HepG2 (cell line): ENCODE measurements around the gene CKS1B. TPM values are rescaled to one million over a fixed set of nuclear protein-coding genes. Genes with fewer than 3 reads are reported as not detected.

Source experiments
- AGO2 ChIP-seq: fragments of 200-400 bp; formaldehyde crosslinking; optimal IDR thresholded peaks from 2 replicates; pipeline ENCODE3; 2017; ENCODE audit warnings: mild to moderate bottlenecking, low read depth, low read length, moderate library complexity
- AHR ChIP-seq: IDR thresholded peaks from 2 replicates; pipeline ENCODE4 v1.6.1; 2018; ENCODE audit warnings: missing genetic modification reagents, missing compliant biosample characterization
- CENPX ChIP-seq: sonication (generic); formaldehyde crosslinking; IDR thresholded peaks from 2 replicates; pipeline ENCODE4 v1.9.0; 2021; ENCODE audit warnings: mild to moderate bottlenecking, missing genetic modification reagents, moderate library complexity
- HMG20B ChIP-seq: conservative IDR thresholded peaks from 2 replicates; pipeline ENCODE4 v1.6.1; 2016; ENCODE audit warnings: missing genetic modification reagents, missing compliant biosample characterization
- KDM2A ChIP-seq: sonication (generic); formaldehyde crosslinking; IDR thresholded peaks from 2 replicates; pipeline ENCODE4 v1.4.0; 2020; ENCODE audit warnings: low read depth, missing genetic modification reagents, borderline replicate concordance
- KDM4B ChIP-seq: sonication (generic); formaldehyde crosslinking; IDR thresholded peaks from 2 replicates; pipeline ENCODE4 v1.4.0; 2020; ENCODE audit warnings: missing genetic modification reagents
- MYNN ChIP-seq: sonication (generic); formaldehyde crosslinking; IDR thresholded peaks from 2 replicates; pipeline ENCODE4 v1.4.0; 2020; ENCODE audit warnings: mild to moderate bottlenecking, low read depth, missing genetic modification reagents
- MZF1 ChIP-seq: sonication (generic); formaldehyde crosslinking; IDR thresholded peaks from 2 replicates; pipeline ENCODE4 v1.8.1; 2023; ENCODE audit warnings: mild to moderate bottlenecking, missing genetic modification reagents, borderline replicate concordance
- NFE2L2 ChIP-seq: fragments of 150-350 bp; IDR thresholded peaks from 2 replicates; pipeline ENCODE4 v1.6.1; 2014; ENCODE audit warnings: low read length
- PATZ1 ChIP-seq: sonication (generic); formaldehyde crosslinking; IDR thresholded peaks from 2 replicates; pipeline ENCODE4 v1.4.0; 2020; ENCODE audit warnings: missing genetic modification reagents
- POLR2A ChIP-seq, 2 experiments: IDR thresholded peaks; 2 replicates each; pipeline ENCODE4 v1.6.1; 2011; ENCODE audit warnings: low read depth in 2 of 2, low read length in 2 of 2, mild to moderate bottlenecking in 1 of 2, moderate library complexity in 1 of 2; ENCODE audit not compliant: insufficient read depth in 1 of 2
- REL ChIP-seq: sonication (generic); formaldehyde crosslinking; conservative IDR thresholded peaks from 2 replicates; pipeline ENCODE4 v1.8.0; 2022; ENCODE audit warnings: mild to moderate bottlenecking, missing genetic modification reagents, moderate library complexity
- SETDB1 ChIP-seq: sonication (generic); formaldehyde crosslinking; IDR thresholded peaks from 2 replicates; pipeline ENCODE4 v1.5.1; 2020; ENCODE audit warnings: missing genetic modification reagents, mild to moderate bottlenecking, borderline replicate concordance
- SNAI1 ChIP-seq: sonication (generic); formaldehyde crosslinking; IDR thresholded peaks from 2 replicates; pipeline ENCODE4 v1.5.0; 2020; ENCODE audit warnings: mild to moderate bottlenecking, missing genetic modification reagents, borderline replicate concordance
- TCF7L2 ChIP-seq: IDR thresholded peaks from 2 replicates; pipeline ENCODE4 v1.6.1; 2011; ENCODE audit warnings: mild to moderate bottlenecking, low read depth, low read length, moderate library complexity
- TOPORS ChIP-seq: sonication (generic); formaldehyde crosslinking; IDR thresholded peaks from 2 replicates; pipeline ENCODE4 v1.8.0; 2023; ENCODE audit warnings: mild to moderate bottlenecking, missing genetic modification reagents
- ZBTB1 ChIP-seq: sonication (generic); formaldehyde crosslinking; IDR thresholded peaks from 2 replicates; pipeline ENCODE4 v1.4.0; 2020; ENCODE audit warnings: missing genetic modification reagents, borderline replicate concordance
- ZBTB42 ChIP-seq: sonication (generic); formaldehyde crosslinking; IDR thresholded peaks from 2 replicates; pipeline ENCODE4 v1.5.0; 2020; ENCODE audit warnings: mild to moderate bottlenecking, missing genetic modification reagents
- ZNF274 ChIP-seq: sonication (generic); formaldehyde crosslinking; IDR thresholded peaks from 2 replicates; pipeline ENCODE4 v1.5.1; 2020; ENCODE audit warnings: mild to moderate bottlenecking, missing genetic modification reagents
- ZNF317 ChIP-seq: sonication (generic); formaldehyde crosslinking; IDR thresholded peaks from 2 replicates; pipeline ENCODE4 v1.5.0; 2020; ENCODE audit warnings: mild to moderate bottlenecking, missing genetic modification reagents
- ZNF629 ChIP-seq: sonication (generic); formaldehyde crosslinking; conservative IDR thresholded peaks from 2 replicates; pipeline ENCODE4 v1.5.0; 2020; ENCODE audit warnings: missing genetic modification reagents
- ZNF672 ChIP-seq: sonication (generic); formaldehyde crosslinking; IDR thresholded peaks from 2 replicates; pipeline ENCODE4 v1.8.1; 2022; ENCODE audit warnings: missing genetic modification reagents
- ZSCAN22 ChIP-seq: sonication (generic); formaldehyde crosslinking; IDR thresholded peaks from 2 replicates; pipeline ENCODE4 v1.4.0; 2020; ENCODE audit warnings: mild to moderate bottlenecking, missing genetic modification reagents
- polyA plus RNA-seq, 8 experiments: library from polyadenylated mRNA; depleted of rRNA in 3 of 8; stranded (reverse) in 7 of 8; unstranded in 1 of 8; fragments of >200 nt; fragmentation: Illumina TruSeq in 4 of 8; extraction: Trizol in 4 of 8; gene quantifications; 2 replicates each; pipeline versions ENCODE4 v1.2.1 to v1.2.3, GENCODE V29; 2011 to 2016; ENCODE audit warnings: low read depth in 4 of 8, missing spikeins in 1 of 8, mixed read lengths in 1 of 8; ENCODE audit not compliant: insufficient read depth in 1 of 8
- total RNA-seq, 5 experiments: library from RNA; depleted of rRNA; stranded (reverse); fragments of >200 nt; fragmentation: Illumina TruSeq; extraction: Trizol; gene quantifications; 2 replicates each; pipeline ENCODE4 v1.2.3, GENCODE V29; 2016; ENCODE audit warnings: low read depth in 1 of 5
- TF ChIP-seq, protein P1 (sequence below): sonication (generic); formaldehyde crosslinking; IDR thresholded peaks from 2 replicates; pipeline ENCODE4 v1.4.0; 2020; ENCODE audit warnings: mild to moderate bottlenecking, missing genetic modification reagents
- TF ChIP-seq, protein P2 (sequence below): sonication (generic); formaldehyde crosslinking; IDR thresholded peaks from 2 replicates; pipeline ENCODE4 v1.4.0; 2020; ENCODE audit warnings: missing genetic modification reagents, borderline replicate concordance

The CKS1B gene
- total and polyA plus RNA-seq, 2 of the 13 experiments (the other 11 are each of a cell fraction or from before 2014, with no cell fraction given), result 217 to 222 TPM

GRCh38 chr1:154961207-154962155 is 13.0 kb upstream of the CKS1B start, which contains the start of gene PYGO2 (continued):
- TF ChIP-seq KDM2A (peak; percentile 99), MZF1 (CRISPR knock-in tag) (no peak), ZNF317 (no peak), REL (CRISPR knock-in tag) (0 out of 2 replicates have a peak, but pooled peaks have one; percentile 85), MYNN (0 out of 2 replicates have a peak, but pooled peaks have one; percentile 39), CENPX (CRISPR knock-in tag) (no peak), ZNF672 (CRISPR knock-in tag) (0 out of 2 replicates have a peak, but pooled peaks have one; percentile 4), KDM4B (CRISPR knock-in tag) (no peak), PATZ1 (peak; percentile 97), ZBTB1 (CRISPR knock-in tag) (no peak), SNAI1 (CRISPR knock-in tag) (no peak), ZBTB42 (CRISPR knock-in tag) (peak; percentile 70; the same call in 1 of the 2 replicates), HMG20B (CRISPR knock-in tag) (no peak), ZSCAN22 (CRISPR knock-in tag) (no peak), ZNF629 (CRISPR knock-in tag) (no peak; the same call in 1 of the 2 replicates), TCF7L2 (no peak), POLR2A (IDR thresholded peaks at IDR 0.05; ENCODE audit: insufficient read depth in 1 of 2, low read depth in 2 of 2, low read length in 2 of 2) (peak; percentile 72 to 84), AHR (CRISPR knock-in tag) (no peak), AGO2 (peak; percentile 99), NFE2L2 (no peak), TOPORS (peak; percentile 60; the same call in 1 of the 2 replicates), ZNF274 (CRISPR knock-in tag) (no peak; the same call in none of the 2 replicates), SETDB1 (CRISPR knock-in tag) (no peak)
- TF ChIP-seq, protein P1, sequence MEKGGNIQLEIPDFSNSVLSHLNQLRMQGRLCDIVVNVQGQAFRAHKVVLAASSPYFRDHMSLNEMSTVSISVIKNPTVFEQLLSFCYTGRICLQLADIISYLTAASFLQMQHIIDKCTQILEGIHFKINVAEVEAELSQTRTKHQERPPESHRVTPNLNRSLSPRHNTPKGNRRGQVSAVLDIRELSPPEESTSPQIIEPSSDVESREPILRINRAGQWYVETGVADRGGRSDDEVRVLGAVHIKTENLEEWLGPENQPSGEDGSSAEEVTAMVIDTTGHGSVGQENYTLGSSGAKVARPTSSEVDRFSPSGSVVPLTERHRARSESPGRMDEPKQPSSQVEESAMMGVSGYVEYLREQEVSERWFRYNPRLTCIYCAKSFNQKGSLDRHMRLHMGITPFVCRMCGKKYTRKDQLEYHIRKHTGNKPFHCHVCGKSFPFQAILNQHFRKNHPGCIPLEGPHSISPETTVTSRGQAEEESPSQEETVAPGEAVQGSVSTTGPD (CRISPR knock-in tag), result no peak
- TF ChIP-seq, protein P2, sequence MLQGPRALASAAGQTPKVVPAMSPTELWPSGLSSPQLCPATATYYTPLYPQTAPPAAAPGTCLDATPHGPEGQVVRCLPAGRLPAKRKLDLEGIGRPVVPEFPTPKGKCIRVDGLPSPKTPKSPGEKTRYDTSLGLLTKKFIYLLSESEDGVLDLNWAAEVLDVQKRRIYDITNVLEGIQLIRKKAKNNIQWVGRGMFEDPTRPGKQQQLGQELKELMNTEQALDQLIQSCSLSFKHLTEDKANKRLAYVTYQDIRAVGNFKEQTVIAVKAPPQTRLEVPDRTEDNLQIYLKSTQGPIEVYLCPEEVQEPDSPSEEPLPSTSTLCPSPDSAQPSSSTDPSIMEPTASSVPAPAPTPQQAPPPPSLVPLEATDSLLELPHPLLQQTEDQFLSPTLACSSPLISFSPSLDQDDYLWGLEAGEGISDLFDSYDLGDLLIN (CRISPR knock-in tag), result no peak
